Renal pelvis (tissue), 4 donors: ENCODE measurements around the gene PARP8. TPM values are rescaled to one million over a fixed set of nuclear protein-coding genes. Genes with fewer than 3 reads are reported as not detected.

ENCODE experiments used
- DNase-seq: peaks from one replicate; pipeline ENCODE4 v3.0.0-alpha.2; 2013
- polyA plus RNA-seq, 3 donors: library from polyadenylated mRNA; unstranded; fragments of 120-200 nt; gene quantifications; one replicate each; pipeline ENCODE4 v1.2.1, GENCODE V29; 2013; ENCODE audit not compliant: insufficient read length in 3 of 3

Gene PARP8
- polyA plus RNA-seq, 3 donors: 14.1 to 18.3 (median 16.3) TPM

GRCh38 chr5:50839472-50839871 is 173.0 kb downstream of the PARP8 start:
- DNase-seq: no peak

GRCh38 chr5:50843091-50843490 is 176.7 kb downstream of the PARP8 start:
- no peak for DNase-seq

DNA sequence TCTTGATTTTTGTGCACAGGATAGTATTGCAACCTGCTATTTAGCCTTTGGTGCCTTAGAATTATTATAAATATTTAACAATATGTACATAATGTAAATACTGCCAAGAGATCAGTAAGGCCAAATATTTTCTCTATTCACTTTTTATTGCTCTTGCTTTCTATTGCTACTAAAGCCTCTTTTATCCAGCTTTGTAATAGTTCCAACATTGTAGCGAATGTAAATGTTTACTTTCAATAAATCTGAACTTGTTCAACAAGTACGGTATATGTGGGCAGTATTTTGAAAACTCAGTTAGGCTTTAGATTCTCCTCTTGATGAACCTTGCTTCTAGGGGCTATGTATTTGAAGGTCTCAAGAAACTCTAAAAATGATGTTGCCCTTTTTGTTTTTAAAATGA is 179.8 kb downstream of the PARP8 start:
- DNase-seq: no peak

DNA sequence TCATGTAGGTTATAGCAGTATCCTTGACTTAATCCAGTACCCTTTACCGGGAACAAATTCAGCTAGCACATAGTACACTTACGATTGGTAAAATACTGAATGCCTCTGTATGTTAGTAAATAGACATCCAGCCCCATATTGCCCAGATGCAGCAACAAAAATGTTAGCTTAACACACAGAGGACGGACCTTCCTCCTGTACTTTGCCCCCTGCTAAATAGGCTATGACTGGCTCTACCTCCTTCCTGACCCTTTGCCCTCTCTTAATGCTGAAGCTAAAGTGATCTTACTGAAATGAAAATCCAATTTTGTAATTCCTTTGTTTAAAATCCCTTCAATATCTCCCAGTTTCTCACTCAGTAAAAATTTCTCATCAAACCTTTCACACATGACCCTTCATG is 183.1 kb downstream of the PARP8 start:
- no peak for DNase-seq

DNA sequence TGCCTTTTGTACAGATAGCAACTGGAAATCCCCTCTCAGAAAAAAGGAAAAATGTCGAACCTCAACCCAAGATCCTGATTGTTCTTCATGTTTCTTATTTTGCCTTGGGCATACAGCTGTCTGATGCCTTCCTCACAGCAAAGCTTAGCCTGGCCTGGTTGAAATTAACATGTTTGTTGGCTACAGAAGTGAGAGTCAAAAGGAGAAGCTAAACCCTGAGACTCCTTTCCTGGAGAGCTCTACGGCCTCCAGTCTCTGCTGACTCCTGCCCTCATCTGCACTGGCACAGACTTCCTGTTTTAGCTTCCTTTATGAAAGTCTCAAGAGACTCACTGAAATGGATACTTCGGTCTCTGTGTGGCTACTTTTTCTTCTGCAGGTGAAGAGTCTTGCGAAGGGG is 186.7 kb downstream of the PARP8 start:
- DNase-seq: no peak

- no peak for DNase-seq
Observed at GRCh38 chr5:50854082-50854481, 187.6 kb downstream of the PARP8 start.

DNA sequence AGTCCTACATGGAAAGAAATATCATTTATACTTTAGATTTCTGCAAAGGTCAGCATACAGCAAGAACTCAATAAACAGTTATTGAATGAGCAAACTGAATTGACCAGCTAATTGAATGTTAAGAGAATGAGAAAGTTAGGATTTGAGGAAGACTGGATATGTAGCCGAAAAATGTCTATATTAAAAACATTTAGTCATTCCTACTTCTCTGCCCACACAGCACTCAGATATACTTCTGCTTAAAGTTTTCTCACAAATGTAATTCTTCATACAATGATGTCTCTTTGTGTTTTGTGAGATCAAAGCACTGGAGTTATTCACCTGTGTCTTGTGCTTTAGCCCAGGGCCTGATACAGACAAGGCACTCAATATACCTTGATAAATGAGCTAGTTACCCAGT is 188.6 kb downstream of the PARP8 start:
- DNase-seq: no peak

DNA sequence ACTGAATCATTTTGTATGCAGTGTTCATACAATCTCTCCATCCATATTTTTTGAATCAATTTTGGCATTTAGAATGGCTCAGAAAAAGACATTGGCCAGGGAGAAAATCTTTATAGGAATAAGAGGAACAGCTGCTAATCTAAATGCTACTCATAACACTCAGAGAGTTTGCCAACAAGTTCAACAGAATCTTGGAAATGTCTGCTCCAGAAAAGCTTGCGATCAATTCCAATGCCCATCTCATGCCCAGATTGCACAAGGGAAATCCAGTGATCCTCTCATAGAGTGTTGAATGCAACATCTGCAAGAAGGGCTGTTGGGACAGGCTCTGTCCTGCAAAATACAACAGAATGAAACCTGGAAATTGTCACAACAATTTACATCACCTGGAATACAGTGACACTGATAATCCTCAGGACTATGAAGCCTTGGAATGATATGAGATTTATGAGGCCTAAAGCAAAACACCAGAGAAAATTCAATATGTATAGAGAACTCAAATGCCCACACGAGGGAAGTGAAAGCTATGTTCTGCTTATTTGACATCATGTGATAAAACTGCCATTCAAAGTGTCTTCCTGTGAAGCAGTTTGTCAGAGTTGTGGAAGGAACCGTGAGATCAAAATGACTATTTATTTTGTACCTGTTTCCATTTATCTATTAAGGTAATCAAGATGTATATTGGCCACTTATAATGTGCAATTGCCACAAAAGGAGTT is 190.1 kb downstream of the PARP8 start:
- DNase-seq: no peak

GRCh38 chr5:50863534-50864170 is 197.2 kb downstream of the PARP8 start:
- DNase-seq: no peak

DNA sequence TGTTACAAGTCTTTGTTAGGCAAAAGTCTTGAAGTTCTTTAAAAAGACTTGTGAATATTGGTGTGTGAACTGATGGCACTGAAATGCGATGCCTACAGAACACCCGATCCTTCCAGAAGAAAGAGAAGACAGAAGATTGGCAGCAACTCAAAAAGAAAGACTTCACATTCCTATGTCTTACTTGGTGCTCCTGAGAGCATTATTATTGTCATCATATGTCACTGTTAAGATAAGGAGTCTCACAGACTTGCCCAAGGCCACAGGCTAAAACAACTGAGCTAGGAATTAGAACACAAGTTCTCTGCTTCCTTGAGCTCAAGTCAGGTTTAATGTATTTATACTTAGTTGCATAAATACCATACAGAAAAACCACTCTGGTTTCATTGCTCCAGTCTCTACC is 198.0 kb downstream of the PARP8 start:
- DNase-seq: no peak

GRCh38 chr5:50866415-50866814 is 200.0 kb downstream of the PARP8 start:
- no peak for DNase-seq

GRCh38 chr5:50867140-50867539 is 200.7 kb downstream of the PARP8 start:
- no peak for DNase-seq

- DNase-seq: no peak
Observed at GRCh38 chr5:50873595-50874277, 207.3 kb downstream of the PARP8 start.

- DNase-seq: no peak
Observed at GRCh38 chr5:50874306-50875001, 208.0 kb downstream of the PARP8 start.

- DNase-seq: no peak
Observed at GRCh38 chr5:50875002-50875344, 208.5 kb downstream of the PARP8 start.

- no peak for DNase-seq
Observed at GRCh38 chr5:50878470-50878869, 212.0 kb downstream of the PARP8 start.

DNA sequence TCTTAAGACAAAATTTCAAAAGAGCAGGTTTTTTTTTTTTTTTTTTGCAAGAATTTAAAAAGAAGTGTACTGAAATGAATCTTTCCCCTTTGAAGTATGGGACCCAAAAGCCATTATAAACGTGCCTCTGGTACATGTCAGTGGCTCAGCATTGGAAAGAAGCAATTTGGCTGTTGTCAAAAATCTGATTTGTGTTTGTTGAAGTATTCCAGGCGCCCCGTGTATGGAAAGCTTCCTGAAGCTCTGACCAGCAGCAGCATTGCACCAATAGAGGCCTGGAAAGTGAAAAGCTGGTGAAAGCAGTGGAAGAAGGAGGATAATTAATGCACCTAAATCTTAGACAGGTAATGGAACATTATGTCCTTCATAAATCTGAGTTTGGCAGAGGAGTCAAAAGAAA is 215.0 kb downstream of the PARP8 start:
- DNase-seq: no peak

DNA sequence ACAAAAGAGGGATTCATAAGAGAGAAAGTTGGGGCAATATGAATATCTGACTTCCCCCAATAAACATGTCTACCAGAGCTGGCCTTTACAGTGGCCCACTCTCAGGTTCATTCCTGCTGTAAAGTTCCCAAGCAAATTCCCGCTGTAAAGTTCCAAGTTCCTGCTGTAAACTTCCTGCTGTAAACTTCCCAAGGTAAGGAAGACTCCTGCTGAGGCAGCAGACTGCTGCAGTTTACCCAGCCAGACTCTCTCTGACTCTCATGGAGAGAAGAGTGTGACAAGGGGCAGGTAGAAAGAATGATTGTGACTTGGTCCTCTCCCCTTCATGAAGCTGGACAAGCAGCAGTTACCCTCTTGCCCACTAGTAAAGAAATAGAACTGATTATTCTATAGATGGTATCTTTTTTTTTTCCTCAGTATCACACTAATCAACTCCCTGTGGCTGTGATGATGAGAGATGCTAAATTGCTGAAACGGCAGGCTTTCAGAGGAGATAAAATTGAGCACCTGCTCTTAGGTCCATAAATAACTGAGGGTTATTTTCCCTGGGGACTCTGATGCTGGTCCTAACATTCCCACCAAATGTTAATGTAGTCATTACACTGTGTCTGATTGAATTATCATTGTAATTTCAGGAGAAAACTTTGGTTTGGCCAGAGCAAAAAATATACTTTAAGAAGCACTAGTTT is 220.4 kb downstream of the PARP8 start:
- no peak for DNase-seq

DNA sequence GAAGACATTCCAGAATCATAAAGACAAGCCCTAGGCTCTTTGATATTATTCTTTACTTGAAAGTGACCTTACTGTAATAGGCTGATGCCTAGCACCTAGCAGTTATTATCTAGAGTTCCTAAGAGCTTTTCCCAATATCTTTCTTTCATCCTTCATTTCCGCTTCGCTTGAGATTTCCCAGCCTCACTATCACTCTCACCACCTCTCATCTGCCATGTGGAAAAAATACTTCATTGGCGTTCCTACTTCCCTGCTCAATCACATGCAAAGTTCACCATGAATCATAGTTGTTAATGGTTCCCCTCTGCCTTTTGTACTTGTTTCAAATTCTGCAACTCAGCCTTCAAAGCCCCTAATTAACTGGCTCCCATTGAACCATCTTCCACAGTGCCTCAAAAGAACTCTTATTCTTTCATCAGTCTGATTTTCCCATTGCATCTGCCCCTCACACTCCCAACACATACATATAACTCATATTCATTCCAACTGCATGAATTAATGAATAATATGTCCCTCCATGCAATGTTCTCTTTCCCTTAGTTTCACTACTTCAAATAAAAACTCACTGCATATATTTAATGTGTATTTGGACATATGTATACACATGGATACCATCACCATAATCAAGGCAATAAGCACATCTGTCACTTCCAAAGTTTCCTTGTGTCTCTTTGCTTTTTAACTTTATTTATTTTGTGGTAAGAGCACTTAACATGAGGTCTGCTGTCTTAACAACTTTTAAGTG is 221.6 kb downstream of the PARP8 start:
- DNase-seq: no peak

GRCh38 chr5:50888751-50889150 is 222.3 kb downstream of the PARP8 start:
- no peak for DNase-seq

GRCh38 chr5:50889790-50890189 is 223.4 kb downstream of the PARP8 start:
- DNase-seq: no peak
